HCT116 (cell line): ENCODE results near the gene WDR55.
"Not testable (repeated sequence)": the region's sequence is repeated elsewhere in the genome, so short reads cannot be mapped to it uniquely, and the experiment has no call there.

Source experiments
- ATF3 ChIP-seq: IDR thresholded peaks from 2 replicates; pipeline ENCODE4 v1.6.1; 2012
- CTCF ChIP-seq, 3 experiments: fragments of 200-600 bp in 1 of 3; sonication (generic) in 1 of 3; IDR thresholded peaks in 2 of 3; conservative IDR thresholded peaks in 1 of 3; 2 replicates each; pipeline ENCODE4 v1.5.1; 2012 to 2017; ENCODE audit warnings: low read depth in 2 of 3, low read length in 2 of 3, antibody characterized with exemption in 1 of 3, borderline replicate concordance in 1 of 3, control low read depth in 1 of 3, mild to moderate bottlenecking in 1 of 3, mixed read lengths in 1 of 3, mixed run types in 1 of 3, moderate library complexity in 1 of 3; ENCODE audit not compliant: insufficient read depth in 1 of 3
- EZH2 ChIP-seq: fragments of 200-600 bp; sonication (generic); IDR thresholded peaks from 2 replicates; pipeline ENCODE4 v1.6.1; 2017; ENCODE audit warnings: antibody characterized with exemption, mixed run types
- EZH2phosphoT487 ChIP-seq: fragments of 200-600 bp; IDR thresholded peaks from 2 replicates; pipeline ENCODE4 v1.6.1; 2018; ENCODE audit warnings: antibody characterized with exemption, borderline replicate concordance
- JUND ChIP-seq: IDR thresholded peaks from 2 replicates; pipeline ENCODE4 v1.6.1; 2012
- MAX ChIP-seq: IDR thresholded peaks from 2 replicates; pipeline ENCODE4 v1.6.1; 2012
- POLR2A ChIP-seq: IDR thresholded peaks from 2 replicates; pipeline ENCODE4 v1.7.0; 2011; ENCODE audit warnings: borderline replicate concordance; ENCODE audit not compliant: insufficient read depth, insufficient read length; ENCODE audit errors: extremely low read depth
- POLR2AphosphoS5 ChIP-seq: IDR thresholded peaks from 2 replicates; pipeline ENCODE4 v1.6.1; 2011; ENCODE audit warnings: mild to moderate bottlenecking, low read depth, low read length, moderate library complexity
- RAD21 ChIP-seq: IDR thresholded peaks from 2 replicates; pipeline ENCODE4 v1.6.1; 2012; ENCODE audit warnings: low read depth, mild to moderate bottlenecking
- REST ChIP-seq: IDR thresholded peaks from 2 replicates; pipeline ENCODE4 v1.6.1; 2012; ENCODE audit warnings: low read depth
- SP1 ChIP-seq: IDR thresholded peaks from 2 replicates; pipeline ENCODE4 v1.6.1; 2012; ENCODE audit warnings: low read depth
- SRF ChIP-seq: IDR thresholded peaks from 2 replicates; pipeline ENCODE4 v1.6.1; 2012; ENCODE audit warnings: low read depth
- TCF7L2 ChIP-seq: IDR thresholded peaks from 2 replicates; pipeline ENCODE4 v1.7.0; 2011; ENCODE audit warnings: borderline replicate concordance, inconsistent platforms; ENCODE audit not compliant: insufficient read depth, insufficient read length; ENCODE audit errors: extremely low read depth
- ZBTB33 ChIP-seq: IDR thresholded peaks from 2 replicates; pipeline ENCODE4 v1.6.1; 2011; ENCODE audit warnings: mild to moderate bottlenecking, low read length, moderate library complexity; ENCODE audit not compliant: insufficient replicate concordance; ENCODE audit errors: extremely low read depth

GRCh38 chr5:140660371-140660770 is 4.3 kb upstream of the WDR55 start:
- TF ChIP-seq REST; EZH2; SP1; POLR2AphosphoS5; CTCF (IDR thresholded peaks at IDR 0.05 in 2 of 3, conservative IDR thresholded peaks at IDR 0.05 in 1 of 3; ENCODE audit: borderline replicate concordance in 1 of 3, insufficient read depth in 1 of 3, low read depth in 2 of 3, low read length in 2 of 3); TCF7L2; SRF; POLR2A; ATF3; EZH2phosphoT487; JUND; ZBTB33; MAX; RAD21: not testable (repeated sequence)
